GM19023 (cell line): Measurements from ENCODE around the gene HIBCH.

Experiments
- ATAC-seq: cut with Tn5 transposase; IDR thresholded peaks from one replicate; pipeline ENCODE4 v1.9.1; 2021; ENCODE audit warnings: mild to moderate bottlenecking, moderate library complexity; ENCODE audit not compliant: unreplicated experiment

Gene HIBCH

DNA sequence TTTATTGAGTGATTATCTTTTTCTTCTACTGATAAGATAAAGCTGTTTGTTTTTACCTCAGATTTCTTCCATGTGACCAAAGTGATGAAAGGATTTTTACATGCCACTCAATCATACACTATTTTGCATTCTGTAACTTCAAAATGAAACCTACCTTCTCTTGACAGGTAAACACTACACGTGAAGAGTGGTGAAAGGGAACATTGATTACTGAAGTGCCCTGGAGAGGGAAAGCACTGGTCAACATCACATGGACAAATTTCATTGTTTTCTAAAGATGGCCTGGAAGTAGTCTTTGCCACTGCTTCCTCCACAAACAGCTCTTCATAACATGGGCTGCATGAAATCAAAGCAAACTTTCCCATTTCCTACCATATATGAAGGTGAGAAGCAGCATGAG is 120.1 kb downstream of the HIBCH start:
- ATAC-seq, result no peak

DNA sequence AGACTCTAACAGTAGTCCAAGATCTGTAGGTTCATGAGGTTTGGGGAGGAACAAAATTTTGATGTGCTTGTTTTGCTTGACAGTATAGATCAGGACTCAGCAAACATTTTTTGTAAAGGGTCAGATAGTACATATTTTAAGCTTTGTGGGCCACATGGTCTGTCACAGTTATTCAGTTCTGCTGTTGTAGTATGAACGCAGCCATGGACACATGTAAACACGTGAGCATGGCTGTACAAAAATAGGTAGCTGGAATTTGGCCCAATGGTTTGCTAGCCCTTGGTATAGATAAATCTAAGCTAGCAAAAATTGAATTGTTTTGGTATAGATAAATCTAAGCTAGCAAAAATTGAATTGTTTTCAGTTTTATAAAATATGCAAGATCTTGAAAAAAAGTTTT is 120.5 kb downstream of the HIBCH start:
- no peak for ATAC-seq

DNA sequence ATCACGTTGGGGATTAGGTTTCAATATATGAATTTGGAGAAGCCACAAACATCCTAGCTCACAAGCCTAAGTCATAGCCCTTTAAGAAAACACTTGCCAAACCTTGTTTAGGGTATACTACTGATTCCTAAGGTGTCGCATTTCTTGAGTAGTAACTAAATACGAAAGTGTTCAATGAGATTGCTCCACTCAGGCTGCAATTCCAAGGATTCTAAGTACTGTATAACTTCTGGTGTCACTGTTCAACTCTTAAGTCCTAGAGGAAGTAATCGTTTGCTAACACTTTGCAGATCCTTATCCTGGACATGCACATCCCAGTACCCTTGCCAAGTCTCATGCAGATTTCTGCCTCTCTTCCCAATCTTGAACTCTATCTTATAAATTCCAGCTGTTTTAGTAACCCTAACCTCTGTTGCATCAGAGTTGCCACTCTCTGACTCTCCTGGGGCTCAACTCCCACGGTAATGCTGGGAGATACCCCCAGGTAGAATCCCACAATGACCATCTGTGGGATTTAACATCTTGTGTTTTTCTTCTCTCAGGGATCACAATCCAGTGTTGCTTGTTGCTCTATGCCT is 122.4 kb downstream of the HIBCH start:
- ATAC-seq, result no peak

DNA sequence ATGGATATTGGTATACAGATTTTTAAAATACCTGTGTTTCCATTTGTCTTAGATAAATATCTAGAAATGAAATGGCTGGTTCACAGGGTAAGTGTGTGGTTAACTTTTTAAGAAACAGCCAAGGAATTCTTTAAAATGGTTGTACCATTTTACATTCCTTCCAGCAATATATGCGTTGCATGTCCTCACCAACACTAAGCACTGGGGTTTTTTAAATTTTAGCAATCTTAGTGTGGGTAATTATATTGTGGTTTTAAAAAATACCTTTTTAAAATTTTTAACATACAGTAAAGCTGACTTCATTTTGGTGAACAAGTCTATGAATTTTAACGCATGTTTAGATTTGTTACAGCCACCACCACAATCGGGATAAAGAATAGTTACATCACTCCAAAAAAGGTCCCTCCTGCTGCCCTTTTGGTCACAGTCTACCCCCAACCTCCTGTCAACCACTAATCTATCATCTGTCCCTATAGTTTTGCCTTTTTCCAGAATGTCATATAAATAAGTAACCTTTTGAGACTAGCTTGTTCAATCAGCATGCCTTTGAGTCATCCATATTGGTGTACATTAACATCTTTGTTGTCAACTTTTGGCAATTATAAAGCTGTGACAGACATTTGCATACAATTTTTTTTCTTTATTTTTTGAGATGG is 129.0 kb downstream of the HIBCH start:
- ATAC-seq, result no peak

DNA sequence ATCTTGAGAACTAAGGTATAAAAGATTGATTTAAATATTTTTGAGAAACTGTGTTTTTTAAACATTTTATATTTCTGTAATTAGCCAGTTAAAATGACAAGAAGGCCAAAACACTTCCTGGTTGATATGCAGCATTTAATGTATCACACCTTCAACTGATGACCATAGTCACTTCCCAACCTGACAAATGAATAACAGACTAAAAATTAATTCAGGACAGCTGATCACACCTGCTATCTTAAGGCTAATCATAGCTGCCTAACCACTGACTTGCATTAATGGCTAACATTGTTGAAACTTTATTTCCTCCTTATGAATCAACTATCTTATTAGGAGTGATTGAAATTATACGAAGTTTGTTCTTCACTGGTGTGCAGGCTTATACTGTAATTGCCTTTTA is 131.3 kb downstream of the HIBCH start:
- no peak for ATAC-seq

DNA sequence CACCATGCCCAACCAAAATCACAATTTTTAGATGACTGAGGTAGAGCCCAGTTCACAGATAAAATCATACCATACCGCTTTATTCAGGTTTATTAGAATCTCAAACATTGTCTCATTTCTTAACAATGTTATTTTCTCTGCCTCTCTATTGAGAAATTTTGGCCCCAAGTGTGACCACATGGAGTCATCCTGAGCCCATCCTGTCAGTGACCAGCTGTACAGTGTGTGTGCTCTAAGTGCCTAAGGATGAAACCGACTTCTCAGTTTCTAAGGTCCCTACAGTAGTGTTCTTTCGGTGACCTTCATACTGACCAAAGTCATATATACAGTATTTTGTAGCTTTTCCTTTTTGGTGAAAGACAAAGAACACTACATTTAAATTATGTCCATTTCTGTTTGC is 133.4 kb downstream of the HIBCH start:
- ATAC-seq, result no peak

DNA sequence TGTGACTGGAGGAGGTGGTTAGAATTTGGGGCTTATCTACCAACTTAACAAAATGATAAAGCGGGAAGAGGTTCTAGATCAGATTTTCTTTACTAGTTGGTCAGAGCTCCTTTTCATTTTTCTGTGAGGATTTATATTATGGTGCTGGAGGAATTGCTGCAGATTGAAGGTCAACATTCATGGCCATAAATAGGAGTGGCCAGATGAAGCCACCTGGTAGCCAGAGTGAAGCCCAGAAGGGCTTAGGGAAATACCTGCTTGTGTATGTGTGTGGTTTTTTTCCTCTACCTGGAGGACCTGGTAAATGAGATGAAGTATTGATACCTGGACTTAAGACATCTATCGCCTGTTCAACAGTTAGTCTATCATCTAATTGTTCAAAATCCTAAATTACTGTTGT is 134.2 kb downstream of the HIBCH start:
- no peak for ATAC-seq

DNA sequence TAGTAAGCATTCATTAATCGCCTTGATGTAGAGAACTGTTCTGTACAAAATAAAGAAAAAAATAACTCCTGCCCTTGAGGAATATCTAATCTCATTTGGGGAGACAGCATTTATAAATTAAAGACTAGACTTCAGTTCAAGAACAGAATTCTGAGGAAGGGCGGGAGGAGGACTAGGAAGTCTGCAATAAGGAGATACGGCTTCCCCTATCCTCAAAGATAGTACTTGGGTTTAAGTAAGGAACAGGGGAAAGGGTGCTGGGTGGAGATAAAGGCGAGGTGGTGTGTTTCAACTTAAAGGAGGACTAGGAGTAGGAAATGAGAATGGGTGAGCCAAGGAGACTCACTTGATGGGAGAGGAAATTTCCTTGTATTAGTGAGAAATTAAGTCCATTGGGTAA is 135.2 kb downstream of the HIBCH start:
- ATAC-seq, result no peak

DNA sequence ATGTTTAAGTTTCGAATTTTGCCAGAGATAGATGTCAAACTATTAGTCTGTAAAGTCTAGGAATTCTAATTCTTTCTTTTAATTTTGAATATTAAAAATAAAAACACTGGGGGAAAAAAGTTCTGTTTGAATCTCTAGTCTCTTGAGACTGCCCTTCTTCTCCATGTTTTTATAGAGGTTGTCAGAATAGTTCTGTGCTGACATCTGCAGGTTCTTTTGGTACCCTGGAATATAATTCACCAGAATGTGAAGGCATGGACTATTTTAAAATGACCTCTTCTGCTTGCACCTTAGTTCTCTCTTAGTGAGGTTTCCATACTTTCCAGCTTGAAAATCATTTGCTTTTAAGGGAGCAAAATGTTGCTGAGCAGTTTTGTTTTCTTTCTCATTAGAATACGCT is 136.1 kb downstream of the HIBCH start:
- ATAC-seq, result no peak

DNA sequence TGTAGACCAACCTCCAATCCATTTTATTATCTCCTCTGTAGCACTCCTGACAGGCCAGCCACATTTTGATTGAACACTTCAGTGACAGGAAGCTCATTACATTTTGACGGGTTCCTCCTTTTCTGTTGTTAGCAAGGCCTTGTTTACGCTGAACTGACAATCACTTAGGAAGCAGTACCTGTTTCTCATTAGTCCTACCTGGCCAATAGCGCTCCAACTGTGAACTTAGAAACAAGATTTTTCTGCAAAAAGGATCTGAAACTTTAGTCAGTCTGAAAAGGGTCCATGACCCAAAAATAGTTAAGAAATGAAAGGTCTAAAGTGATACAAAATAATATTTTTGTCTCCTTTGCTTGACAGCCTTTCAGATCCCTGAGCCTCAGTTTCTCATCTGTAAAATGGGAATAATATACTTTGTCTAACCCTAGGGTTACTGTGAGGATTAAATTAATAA is 137.5 kb downstream of the HIBCH start:
- ATAC-seq, result no peak

DNA sequence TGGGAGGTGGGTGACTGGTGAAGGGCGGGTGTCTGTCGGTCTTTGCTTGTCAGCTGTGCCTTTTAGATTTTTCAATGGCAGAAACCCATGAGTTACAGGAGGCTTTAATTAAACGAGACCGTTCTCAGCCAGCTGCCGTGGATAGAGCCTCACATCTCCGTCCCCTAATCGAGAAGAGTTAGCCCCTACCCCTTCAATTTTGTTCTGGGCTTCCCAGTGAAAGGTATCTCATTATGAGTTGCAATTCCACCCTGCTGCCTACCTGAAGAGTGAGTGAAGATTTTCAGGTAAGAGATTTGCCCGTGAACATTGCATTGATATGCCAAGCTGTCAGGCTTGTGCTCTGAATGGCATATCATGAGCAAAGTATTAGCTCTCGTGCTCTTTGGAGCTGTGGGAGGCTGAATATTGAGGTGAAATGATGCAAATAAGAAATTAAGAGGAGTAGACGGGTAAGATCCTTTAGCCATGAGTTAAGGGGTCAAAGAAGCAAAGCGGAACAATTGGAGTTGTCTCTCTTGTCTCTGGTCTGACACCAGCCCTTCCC is 138.4 kb downstream of the HIBCH start:
- ATAC-seq, result no peak

DNA sequence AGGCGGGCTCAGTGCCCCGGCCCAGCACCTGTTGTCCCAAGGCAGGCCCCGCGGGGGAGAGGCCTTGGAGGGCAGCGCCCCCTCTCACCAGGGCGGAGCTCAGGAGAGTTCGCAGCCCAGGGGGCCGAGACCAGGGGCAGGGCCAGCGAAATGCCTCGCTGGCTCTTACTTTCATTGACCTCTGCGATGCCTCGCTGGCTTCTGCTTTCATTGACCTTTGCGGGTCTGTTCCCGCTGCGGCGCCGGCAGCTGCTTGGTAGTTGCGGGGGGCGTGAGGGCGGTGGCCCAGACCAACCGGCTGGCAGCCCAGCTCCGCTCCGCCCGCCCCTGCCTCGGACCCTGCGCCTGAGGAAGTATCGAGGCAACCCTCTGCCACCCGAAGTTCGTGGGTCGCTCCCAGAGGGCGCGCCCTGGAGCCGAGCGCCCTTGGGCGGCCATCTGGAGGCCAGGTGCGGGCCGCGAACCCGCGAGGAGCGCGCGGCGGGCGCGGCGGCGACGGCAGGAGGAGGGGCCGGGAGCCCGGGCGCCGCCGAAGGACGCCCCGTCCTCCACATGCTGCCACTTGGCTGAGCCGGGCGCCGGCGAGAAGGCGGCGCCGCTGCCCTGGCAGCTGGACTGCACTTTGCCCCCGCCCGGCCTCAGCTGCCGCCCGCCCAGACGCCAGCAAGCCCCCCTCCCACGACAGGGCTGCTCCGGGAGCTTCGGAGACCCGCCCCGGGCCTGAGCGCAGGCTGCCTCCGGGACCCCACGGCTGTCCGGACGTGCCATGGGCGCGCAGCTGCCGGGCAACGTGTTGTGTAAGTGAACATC is 139.1 kb downstream of the HIBCH start:
- ATAC-seq, result peak; percentile 87

DNA sequence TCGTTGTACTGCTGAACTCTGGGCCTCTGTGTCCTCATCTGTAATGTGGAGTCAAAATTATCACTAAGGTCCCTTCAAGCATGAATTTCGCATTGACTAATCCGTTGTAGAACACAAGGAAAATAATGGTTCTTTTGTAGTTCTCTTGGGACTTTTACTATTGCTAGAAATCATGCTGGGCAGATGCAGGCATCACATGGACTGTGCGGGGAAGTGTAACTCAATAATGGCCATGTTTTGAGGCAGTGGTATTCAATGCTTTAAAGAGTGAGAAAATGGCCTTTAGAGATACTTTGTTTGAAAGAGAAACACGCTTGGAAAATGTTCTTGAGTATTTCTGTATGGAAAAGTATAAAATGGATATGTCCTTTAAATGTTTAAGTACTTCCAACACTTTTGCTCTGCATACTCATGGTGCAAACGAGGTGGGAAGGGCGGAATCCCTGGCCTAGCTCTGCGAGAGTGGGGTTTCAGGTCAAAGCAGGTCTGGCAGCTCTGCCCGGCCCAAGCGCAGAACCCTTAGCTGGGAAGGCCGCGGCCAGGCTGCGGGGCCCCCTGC is 139.8 kb downstream of the HIBCH start:
- no peak for ATAC-seq

DNA sequence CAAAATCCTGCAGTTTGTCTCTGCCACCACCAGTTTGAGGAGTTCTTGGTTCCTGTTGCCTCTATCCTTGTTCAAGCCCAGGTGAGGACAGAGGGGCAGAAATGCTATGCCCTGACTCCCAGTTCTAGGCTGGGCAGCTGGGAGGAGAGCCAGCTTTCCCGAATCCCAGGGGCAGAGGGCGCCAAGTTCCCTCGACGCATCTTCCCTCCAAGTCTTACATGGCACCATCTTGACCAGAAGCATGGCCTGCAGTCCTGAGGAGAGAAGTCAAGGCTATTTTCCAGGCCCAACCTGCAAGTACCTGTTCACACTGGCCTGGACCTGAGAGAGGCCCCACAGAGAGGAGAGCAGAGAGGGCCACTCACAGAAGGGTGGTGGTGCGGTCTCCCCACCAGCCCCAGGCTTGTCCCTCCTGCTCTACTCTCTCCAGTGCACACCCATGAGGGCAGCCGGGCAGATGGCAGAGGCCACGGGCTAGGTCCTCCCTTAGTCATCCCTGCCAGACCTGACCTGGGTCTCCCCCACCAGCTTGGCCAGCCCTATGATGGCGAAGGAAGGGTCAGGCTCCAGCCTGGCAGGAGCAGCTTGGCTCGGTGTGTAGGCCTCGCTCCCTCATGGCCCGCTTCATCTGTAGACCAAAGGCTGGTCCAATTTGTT is 141.4 kb downstream of the HIBCH start:
- ATAC-seq, result no peak

DNA sequence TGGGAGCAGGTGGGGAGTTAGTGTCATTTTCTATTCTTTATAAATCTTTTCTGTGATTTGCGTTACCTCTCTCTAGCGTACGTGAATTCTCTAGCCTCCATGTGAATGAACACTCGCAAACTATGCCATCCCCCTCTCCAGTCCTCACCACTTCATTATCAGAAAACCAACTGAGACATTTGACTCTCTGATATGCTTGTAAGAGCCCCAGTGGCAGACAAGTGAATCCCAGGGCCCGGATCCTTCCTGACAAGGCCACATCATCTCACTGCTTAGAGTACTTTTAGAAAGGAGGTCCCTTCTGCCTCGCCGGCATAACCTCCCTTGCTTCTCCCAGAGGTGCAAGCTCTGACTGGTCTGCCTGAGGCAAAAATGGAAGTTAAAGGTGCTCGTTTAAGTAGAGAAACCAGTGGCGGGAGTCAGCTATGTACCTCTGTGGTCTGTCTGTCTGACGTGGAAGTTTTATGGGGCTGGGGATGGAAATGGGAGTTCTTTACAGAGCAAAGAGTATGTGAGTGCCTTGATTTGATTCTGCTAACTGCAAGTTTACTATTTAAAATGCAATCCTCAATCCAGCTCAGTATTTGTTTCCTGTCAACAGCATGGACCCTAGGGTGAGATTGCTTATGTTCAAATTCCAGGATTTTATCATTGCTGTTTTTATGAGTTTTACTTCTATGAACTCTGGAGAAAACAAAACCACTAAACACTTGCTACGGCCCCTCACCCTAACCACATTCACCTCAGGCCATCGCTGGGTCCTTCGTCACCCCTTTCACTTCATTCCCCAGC is 142.2 kb downstream of the HIBCH start:
- ATAC-seq, result no peak

DNA sequence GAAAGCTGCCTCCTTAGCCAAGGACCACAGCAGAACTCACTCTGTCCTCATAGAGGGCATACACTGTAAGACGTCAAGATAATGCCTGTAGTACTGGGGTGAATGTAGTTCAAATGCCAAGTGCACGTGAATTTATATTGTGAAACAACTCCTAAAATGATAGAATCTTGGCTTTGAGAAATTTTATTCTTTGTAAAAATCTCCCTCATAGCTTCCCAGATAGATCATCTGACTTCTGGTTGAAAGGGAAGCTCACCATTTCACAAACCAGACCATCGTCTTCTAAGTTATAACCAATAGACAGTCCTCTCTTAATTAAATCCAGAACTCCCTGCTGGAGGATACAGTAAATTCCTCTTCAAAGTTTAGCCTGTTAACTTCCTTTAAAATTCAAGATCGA is 146.2 kb downstream of the HIBCH start:
- no peak for ATAC-seq

DNA sequence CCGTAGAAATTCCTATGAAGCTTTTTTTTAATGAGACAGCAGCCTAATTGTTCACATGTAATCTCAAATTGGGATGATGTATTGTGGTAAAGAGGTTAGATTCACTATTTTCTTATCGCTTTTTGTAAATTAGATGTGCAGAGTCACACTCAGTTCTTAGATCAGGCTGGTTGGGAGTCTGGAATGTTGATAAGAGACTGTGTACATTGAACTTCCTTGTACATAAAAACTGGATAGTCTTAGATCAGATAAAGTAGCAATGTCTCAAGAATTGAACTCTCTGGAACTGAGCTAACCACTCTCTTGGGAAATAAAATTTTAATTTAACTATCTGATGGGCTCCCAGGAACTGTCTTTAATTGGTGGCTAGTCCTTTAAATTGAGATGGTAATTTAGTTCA is 149.0 kb downstream of the HIBCH start:
- no peak for ATAC-seq

DNA sequence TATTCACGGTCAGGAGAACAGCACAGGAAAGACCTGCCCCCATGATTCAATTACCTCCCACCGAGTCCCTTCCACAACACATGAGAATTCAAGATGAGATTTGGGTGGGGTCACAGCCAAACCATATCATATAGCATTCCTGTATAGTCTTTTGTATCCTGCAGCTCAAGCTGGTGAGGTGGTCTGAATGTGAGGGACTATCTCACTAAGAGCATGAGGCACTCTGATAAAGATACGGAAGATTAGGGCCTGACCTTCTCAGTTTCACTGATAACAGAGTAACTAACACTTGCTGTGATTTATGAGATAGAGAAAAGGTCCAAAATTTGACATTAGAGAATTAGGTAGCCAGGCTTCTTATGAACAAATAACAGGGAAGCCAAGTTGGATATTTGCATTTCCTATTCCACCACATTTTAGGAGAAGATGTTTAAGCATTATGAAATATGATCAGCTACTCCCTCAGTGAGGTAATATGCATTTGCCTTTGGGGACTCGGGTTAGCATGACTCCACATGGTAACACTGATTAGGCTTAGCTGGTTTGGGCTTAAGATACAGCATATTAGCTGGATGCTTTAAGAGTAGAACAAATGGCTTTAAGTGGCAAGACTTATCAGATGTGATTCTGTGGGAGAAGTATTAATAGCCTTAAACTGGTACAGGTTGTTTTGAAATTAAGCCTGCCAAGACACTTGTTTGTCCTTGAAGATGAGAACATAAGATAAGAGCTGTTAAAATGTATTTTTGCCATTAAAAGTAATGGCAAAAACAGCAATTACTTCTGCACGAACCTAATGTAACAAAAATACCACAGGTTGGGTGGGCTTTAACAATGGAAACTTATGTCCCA is 150.2 kb downstream of the HIBCH start:
- no peak for ATAC-seq

DNA sequence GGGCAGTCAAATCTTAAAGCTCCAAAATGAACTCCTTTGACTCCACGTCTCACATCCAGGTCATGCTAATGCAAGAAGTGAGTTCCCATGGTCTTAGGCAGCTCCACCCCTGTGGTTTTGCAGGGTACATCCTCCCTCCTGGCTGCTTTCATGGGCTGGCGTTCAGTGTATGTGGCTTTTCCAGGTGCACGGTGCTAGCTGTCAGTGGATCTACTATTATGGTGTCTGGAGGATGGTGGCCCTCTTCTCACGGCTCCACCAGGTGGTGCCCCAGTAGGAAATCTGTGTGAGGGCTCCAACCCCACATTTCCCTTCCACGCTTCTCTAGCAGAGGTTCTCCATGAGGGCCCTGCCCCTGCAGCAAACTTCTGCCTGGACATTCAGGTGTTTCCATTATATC is 151.9 kb downstream of the HIBCH start:
- ATAC-seq, result no peak
